Tibial artery (tissue), 4 donors: ENCODE measurements around the gene RND1.

Experiments
- DNase-seq, 2 donors: peaks; one replicate each; pipeline ENCODE4 v3.0.0-alpha.2; 2019
- H3K27ac ChIP-seq, 2 donors: fragments of 200-600 bp; sonication (generic) in 1 of 2; 1 replicate in 1 of 2; 2 replicates in 1 of 2; pipeline ENCODE4 v1.5.1; 2018 to 2019; ENCODE audit warnings: mild to moderate bottlenecking in 1 of 2
- H3K27me3 ChIP-seq, 2 donors: fragments of 200-600 bp; sonication (generic) in 1 of 2; one replicate each; pipeline versions ENCODE4 v1.5.1 to v1.6.0; 2016 to 2019
- H3K36me3 ChIP-seq, 3 donors: fragments of 200-600 bp; sonication (generic) in 2 of 3; one replicate each; pipeline ENCODE4 v1.5.1; 2016 to 2019; ENCODE audit warnings: mild to moderate bottlenecking in 2 of 3
- H3K4me1 ChIP-seq, 4 donors: fragments of 200-600 bp; sonication (generic) in 2 of 4; 1 replicate in 3 of 4; 2 replicates in 1 of 4; pipeline ENCODE4 v1.5.1; 2016 to 2019
- H3K4me3 ChIP-seq, 2 donors: fragments of 200-600 bp; sonication (generic) in 1 of 2; 1 replicate in 1 of 2; 2 replicates in 1 of 2; pipeline ENCODE4 v1.5.1; 2018 to 2019; ENCODE audit warnings: mild to moderate bottlenecking in 2 of 2
- H3K9me3 ChIP-seq, 3 donors: fragments of 200-600 bp; sonication (generic) in 1 of 3; one replicate each; pipeline ENCODE4 v1.5.1; 2016 to 2019
- CTCF ChIP-seq, 2 experiments: fragments of 200-600 bp in 1 of 2; fragments of 450-650 bp in 1 of 2; IDR thresholded peaks; one replicate each; pipeline ENCODE4 v1.5.1; 2017 to 2019; ENCODE audit warnings: antibody characterized with exemption in 2 of 2, mild to moderate bottlenecking in 1 of 2, moderate library complexity in 1 of 2
- intact Hi-C: fragments of 100-400 bp; cut with DNase I; formaldehyde crosslinking; loops from one replicate; pipeline ENCODE4 v1.15.0; 2023; ENCODE audit warnings: low total_unique reads

RND1 gene

GRCh38 chr12:48816143-48816854, 49.4 kb downstream of the RND1 start:
- intact Hi-C loops, result no loop called here
- Histone ChIP-seq H3K27ac (peak overlapping the region; percentile 82 to 95), H3K4me3 (peak overlapping the region; percentile 85 to 87), H3K4me1 (peaks cover 0 to 43% (median 29%) of the 10 kb centered on the region in 4 donors), H3K36me3 (no peaks in the 10 kb centered on the region), H3K27me3 (no peaks in the 10 kb centered on the region), H3K9me3 (no peaks in the 10 kb centered on the region)
- no peak for DNase-seq
- TF ChIP-seq CTCF (IDR thresholded peaks at IDR 0.05), result no peak

GRCh38 chr12:48815126-48816110, 50.3 kb downstream of the RND1 start:
- no peaks in the 10 kb centered on the region for H3K36me3 ChIP-seq
- peak; percentile 84 to 91 for DNase-seq
- intact Hi-C loops, result no loop called here
- no peaks in the 10 kb centered on the region for H3K9me3 ChIP-seq
- peak overlapping the region; percentile 85 to 87 for H3K4me3 ChIP-seq
- H3K27ac ChIP-seq, result peak overlapping the region; percentile 82 to 95
- no peak for TF ChIP-seq CTCF (IDR thresholded peaks at IDR 0.05)
- peaks cover 0 to 48% (median 29%) of the 10 kb centered on the region in 4 donors for H3K4me1 ChIP-seq
- no peaks in the 10 kb centered on the region for H3K27me3 ChIP-seq

GRCh38 chr12:48814262-48815125, 51.2 kb downstream of the RND1 start:
- no peaks in the 10 kb centered on the region for H3K36me3 ChIP-seq
- H3K27ac ChIP-seq, result peak overlapping the region; percentile 82 to 95
- H3K4me1 ChIP-seq, result peaks cover 0 to 48% (median 29%) of the 10 kb centered on the region in 4 donors
- intact Hi-C loops, result no loop called here
- no peaks in the 10 kb centered on the region for H3K9me3 ChIP-seq
- peak; percentile 87 to 92 for DNase-seq
- H3K27me3 ChIP-seq, result no peaks in the 10 kb centered on the region
- peak overlapping the region; percentile 85 to 87 for H3K4me3 ChIP-seq
- peak; percentile 98 for TF ChIP-seq CTCF (IDR thresholded peaks at IDR 0.05)

GRCh38 chr12:48813465-48814261, 52.0 kb downstream of the RND1 start:
- Histone ChIP-seq H3K27ac (peak overlapping the region; percentile 82 to 95), H3K4me3 (peak overlapping the region; percentile 85 to 87), H3K4me1 (peaks cover 0 to 42% (median 25%) of the 10 kb centered on the region in 4 donors)

More at GRCh38 chr12:48813465-48814261, 52.0 kb downstream of the RND1 start:
- intact Hi-C loops, result no loop called here
- H3K36me3 ChIP-seq, result no peaks in the 10 kb centered on the region
- DNase-seq, result peak in 1 of 2 donors; percentile 70
- no peaks in the 10 kb centered on the region for H3K27me3 ChIP-seq
- TF ChIP-seq CTCF (IDR thresholded peaks at IDR 0.05), result no peak
- no peaks in the 10 kb centered on the region for H3K9me3 ChIP-seq
